Measurements from ENCODE around the gene SMIM29.
"Not testable (repeated sequence)": the region's sequence is repeated elsewhere in the genome, so short reads cannot be mapped to it uniquely, and the experiment has no call there.

GRCh38 chr6:34252395-34252794 lies 3.6 kb upstream of the SMIM29 start:
- not testable (repeated sequence) for TF ChIP-seq RBBP5 (conservative IDR thresholded peaks at IDR 0.05); FOS (IDR thresholded peaks at IDR 0.05; ENCODE audit: borderline replicate concordance, extremely low read depth, insufficient read length); RELA (IDR thresholded peaks at IDR 0.05; ENCODE audit: borderline replicate concordance, partially characterized antibody); MAX (IDR thresholded peaks at IDR 0.05; ENCODE audit: low read depth, low read length); POLR2A (IDR thresholded peaks at IDR 0.05; ENCODE audit: low read depth, low read length)
- TF ChIP-seq, protein P1, sequence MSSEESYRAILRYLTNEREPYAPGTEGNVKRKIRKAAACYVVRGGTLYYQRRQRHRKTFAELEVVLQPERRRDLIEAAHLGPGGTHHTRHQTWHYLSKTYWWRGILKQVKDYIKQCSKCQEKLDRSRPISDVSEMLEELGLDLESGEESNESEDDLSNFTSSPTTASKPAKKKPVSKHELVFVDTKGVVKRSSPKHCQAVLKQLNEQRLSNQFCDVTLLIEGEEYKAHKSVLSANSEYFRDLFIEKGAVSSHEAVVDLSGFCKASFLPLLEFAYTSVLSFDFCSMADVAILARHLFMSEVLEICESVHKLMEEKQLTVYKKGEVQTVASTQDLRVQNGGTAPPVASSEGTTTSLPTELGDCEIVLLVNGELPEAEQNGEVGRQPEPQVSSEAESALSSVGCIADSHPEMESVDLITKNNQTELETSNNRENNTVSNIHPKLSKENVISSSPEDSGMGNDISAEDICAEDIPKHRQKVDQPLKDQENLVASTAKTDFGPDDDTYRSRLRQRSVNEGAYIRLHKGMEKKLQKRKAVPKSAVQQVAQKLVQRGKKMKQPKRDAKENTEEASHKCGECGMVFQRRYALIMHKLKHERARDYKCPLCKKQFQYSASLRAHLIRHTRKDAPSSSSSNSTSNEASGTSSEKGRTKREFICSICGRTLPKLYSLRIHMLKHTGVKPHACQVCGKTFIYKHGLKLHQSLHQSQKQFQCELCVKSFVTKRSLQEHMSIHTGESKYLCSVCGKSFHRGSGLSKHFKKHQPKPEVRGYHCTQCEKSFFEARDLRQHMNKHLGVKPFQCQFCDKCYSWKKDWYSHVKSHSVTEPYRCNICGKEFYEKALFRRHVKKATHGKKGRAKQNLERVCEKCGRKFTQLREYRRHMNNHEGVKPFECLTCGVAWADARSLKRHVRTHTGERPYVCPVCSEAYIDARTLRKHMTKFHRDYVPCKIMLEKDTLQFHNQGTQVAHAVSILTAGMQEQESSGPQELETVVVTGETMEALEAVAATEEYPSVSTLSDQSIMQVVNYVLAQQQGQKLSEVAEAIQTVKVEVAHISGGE (CRISPR knock-in tag; IDR thresholded peaks at IDR 0.05): not testable (repeated sequence)
- TF ChIP-seq, protein P2, sequence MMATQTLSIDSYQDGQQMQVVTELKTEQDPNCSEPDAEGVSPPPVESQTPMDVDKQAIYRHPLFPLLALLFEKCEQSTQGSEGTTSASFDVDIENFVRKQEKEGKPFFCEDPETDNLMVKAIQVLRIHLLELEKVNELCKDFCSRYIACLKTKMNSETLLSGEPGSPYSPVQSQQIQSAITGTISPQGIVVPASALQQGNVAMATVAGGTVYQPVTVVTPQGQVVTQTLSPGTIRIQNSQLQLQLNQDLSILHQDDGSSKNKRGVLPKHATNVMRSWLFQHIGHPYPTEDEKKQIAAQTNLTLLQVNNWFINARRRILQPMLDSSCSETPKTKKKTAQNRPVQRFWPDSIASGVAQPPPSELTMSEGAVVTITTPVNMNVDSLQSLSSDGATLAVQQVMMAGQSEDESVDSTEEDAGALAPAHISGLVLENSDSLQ (IDR thresholded peaks at IDR 0.05): not testable (repeated sequence)
